Measurements from ENCODE around the gene TBXAS1.
A peak's percentile ranks its signal among the peaks of the same experiment; 100 is the strongest.

TBXAS1 gene

GRCh38 chr7:139993169-139993568 lies 164.1 kb downstream of the TBXAS1 start:
- DNase-seq (ENCODE audit: insufficient read length, low spot score) (no peak), FAIRE-seq (no peak)

DNA sequence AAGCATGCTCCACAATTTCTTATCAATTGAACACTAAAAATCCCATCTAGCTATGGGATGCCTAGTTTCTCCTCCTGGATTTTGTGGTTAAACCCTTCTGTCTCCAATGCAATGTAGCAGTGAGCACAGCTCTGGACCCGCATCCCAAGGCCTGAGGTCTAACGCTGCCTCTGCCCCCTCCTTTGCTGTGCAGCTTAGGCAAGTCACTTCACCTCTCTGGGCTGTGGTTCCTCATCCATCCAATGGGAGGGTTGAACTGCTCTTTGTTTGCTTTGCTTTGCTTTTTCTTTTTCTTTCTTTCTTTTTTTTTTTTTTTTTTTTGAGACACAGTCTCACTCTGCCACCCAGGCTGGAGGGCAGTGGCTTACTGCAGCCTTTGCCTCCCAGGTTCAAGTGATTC lies 164.5 kb downstream of the TBXAS1 start:
- DNase-seq (ENCODE audit: insufficient read length, low spot score) (no peak), FAIRE-seq (no peak)

- FAIRE-seq (no peak), DNase-seq (ENCODE audit: insufficient read length, low spot score) (no peak)
Observed at GRCh38 chr7:139994356-139994755, 165.3 kb downstream of the TBXAS1 start.

- FAIRE-seq (no peak), DNase-seq (ENCODE audit: insufficient read length, low spot score) (no peak)
Observed at GRCh38 chr7:139995017-139995915, 166.2 kb downstream of the TBXAS1 start.

DNA sequence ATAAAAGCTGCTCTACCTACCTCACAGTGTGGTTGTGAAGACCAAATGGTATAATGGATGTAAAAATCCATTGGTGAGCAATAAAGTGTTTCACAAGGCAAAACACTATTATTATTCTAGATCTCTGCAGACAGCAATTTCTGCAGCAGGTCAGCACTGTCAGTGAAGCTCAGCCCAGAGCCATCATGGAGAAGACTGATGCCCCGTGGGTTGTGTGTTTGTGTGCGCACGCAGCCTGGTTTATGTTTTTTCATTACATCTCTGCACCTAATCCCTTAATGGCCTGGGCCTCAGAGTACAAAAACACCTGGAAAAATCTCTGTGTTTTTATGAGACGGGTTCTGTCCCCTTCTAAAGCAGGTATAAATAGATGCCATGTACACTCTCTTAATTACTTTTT lies 169.5 kb downstream of the TBXAS1 start:
- DNase-seq (ENCODE audit: insufficient read length, low spot score) (no peak), FAIRE-seq (no peak)

DNA sequence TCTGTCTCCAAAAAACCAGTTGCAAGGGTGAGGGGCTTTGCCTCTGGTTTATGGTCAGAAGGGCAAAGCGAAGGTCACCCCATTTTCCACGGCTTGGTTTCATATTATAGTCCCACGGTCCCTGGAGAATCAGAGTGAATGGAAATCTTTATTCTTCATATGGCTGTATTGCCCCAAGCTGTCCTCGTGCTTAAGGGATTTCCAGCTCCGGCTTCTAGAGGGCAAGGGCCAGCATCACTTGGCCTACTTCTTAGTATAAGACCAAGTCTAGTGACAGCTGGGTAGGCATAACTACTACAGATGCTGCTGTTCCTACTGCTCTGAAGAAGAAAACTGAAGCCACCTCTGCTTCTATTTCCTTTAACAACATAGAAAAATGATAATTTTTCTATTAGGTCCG lies 170.5 kb downstream of the TBXAS1 start:
- FAIRE-seq = no peak
- no peak for DNase-seq (ENCODE audit: insufficient read length, low spot score)

GRCh38 chr7:140000666-140001268 lies 171.7 kb downstream of the TBXAS1 start:
- no peak for DNase-seq (ENCODE audit: insufficient read length, low spot score)
- FAIRE-seq = no peak

GRCh38 chr7:140003913-140004382 lies 174.9 kb downstream of the TBXAS1 start:
- FAIRE-seq = no peak
- peak; percentile 46 for DNase-seq (ENCODE audit: insufficient read length, low spot score)

GRCh38 chr7:140004672-140005071 lies 175.6 kb downstream of the TBXAS1 start:
- DNase-seq (ENCODE audit: insufficient read length, low spot score) (no peak), FAIRE-seq (no peak)

GRCh38 chr7:140005341-140005740 lies 176.3 kb downstream of the TBXAS1 start:
- FAIRE-seq (no peak), DNase-seq (ENCODE audit: insufficient read length, low spot score) (no peak)

GRCh38 chr7:140005754-140006503 lies 176.9 kb downstream of the TBXAS1 start:
- DNase-seq (ENCODE audit: insufficient read length, low spot score) = peak; percentile 22
- FAIRE-seq = no peak

- FAIRE-seq = no peak
- DNase-seq (ENCODE audit: insufficient read length, low spot score) = no peak
Observed at GRCh38 chr7:140006600-140006999, 177.5 kb downstream of the TBXAS1 start.

DNA sequence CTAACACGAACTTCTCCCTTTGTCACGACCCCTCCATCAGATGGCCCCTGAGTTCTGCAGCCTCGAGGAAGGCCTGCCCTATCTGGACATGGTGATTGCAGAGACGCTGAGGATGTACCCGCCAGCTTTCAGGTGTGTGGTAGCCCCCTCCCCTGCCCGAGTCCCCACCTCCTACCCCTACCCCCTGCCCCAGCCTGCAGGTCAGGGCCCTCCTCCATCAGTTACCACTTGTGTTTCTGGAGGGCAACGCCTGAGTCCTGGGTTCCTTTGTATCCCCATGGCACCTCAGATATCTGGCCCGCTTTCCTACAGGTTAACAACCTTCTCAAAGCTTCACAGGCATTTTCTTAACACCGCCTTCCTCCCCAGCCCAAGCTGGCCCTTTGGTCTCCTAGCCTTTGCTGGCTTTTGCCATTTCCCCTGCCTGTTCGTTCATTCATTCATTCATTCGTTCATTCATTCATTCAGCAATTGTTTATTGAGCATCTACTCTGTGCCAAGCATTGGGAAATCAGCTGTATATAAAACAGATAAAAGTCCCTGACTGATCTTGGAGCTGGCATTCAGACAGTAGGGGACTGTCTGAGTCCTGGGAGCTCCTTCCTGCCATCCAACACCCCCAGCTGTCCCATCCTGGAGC lies 178.1 kb downstream of the TBXAS1 start:
- FAIRE-seq = no peak

DNA sequence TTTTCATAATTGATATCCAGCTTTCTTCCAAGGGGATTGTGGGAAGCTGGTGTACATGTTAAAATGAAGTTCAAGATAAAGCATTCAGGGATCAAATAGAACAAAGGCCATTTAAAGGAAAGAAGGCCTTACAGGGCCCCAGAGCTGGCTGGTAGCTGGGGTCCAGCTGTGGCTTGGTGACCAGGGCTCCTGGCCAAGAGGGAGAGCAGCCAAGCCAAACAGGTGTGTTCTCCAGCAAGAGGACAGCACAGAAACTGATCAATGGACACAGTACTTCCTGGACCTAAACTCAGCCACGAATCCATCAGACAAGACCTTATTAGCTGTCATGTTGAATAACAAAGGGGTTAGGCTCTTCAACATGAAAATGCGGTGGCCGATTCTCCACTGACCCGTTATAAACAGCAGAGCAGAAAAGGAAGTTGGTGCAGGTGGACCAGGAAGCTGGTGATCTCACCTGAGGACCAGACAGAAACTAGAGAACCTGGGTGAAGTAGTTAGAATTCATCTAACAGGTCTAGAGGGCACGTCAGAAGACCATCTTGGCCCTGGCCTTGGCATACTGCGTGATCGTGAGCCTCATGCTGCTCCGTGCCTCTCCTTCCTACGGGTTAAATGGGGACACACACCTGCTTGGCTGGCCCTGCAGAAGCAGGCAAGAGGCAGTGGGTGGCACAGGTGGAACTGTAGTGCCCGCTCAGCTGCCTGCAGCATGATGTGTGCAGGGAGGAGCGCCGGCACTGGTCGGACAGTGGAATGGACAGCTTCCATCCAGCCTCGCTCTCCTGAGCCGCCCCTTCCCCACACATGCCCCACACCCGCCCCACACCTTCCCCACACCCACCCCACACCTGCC lies 179.9 kb downstream of the TBXAS1 start:
- DNase-seq (ENCODE audit: insufficient read length, low spot score) (no peak), FAIRE-seq (no peak)

More for the DNA sequence above, 178.1 kb downstream of the TBXAS1 start:
- DNase-seq (ENCODE audit: insufficient read length, low spot score) = no peak

DNA sequence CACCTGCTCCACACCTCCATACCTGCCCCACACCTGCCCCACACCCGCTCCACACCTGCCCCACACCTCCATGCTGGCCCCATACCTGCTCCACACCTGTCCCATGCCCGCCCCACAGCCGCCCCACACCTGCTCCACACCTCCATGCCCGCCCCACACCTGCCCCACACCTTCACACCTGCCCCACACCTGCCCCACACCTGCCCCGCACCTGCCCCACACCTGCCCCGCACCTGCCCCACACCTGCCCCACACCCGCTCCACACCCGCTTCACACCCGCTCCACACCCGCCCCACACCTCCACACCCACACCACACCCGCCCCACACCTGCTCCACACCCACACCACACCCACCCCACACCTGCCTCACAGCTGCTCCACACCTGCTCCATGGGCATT lies 180.7 kb downstream of the TBXAS1 start:
- FAIRE-seq (no peak), DNase-seq (ENCODE audit: insufficient read length, low spot score) (no peak)

GRCh38 chr7:140010194-140010895 lies 181.3 kb downstream of the TBXAS1 start:
- FAIRE-seq = no peak
- DNase-seq (ENCODE audit: insufficient read length, low spot score) = no peak

DNA sequence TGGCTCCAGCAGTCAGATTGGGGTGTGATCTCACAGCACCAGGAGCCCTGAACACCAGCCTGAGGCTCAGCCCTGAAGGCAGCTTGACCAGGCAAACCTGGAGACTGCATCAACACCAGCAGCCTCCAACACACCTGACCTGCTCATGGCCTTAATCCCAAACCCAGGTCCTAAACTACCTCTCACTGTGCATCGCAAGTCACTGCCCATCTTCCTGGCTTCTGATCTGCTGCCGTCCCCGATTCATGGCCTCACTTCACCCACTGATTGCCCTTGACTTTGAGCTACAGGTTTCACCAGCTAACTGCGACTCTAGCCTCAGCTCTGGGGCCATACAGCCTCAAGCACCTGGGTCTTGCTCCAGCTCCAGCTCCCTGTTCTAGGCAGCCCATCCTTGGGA lies 184.6 kb downstream of the TBXAS1 start:
- DNase-seq (ENCODE audit: insufficient read length, low spot score) (no peak), FAIRE-seq (no peak)

- FAIRE-seq = no peak
- DNase-seq (ENCODE audit: insufficient read length, low spot score) = no peak
Observed at GRCh38 chr7:140014123-140014522, 185.1 kb downstream of the TBXAS1 start.

DNA sequence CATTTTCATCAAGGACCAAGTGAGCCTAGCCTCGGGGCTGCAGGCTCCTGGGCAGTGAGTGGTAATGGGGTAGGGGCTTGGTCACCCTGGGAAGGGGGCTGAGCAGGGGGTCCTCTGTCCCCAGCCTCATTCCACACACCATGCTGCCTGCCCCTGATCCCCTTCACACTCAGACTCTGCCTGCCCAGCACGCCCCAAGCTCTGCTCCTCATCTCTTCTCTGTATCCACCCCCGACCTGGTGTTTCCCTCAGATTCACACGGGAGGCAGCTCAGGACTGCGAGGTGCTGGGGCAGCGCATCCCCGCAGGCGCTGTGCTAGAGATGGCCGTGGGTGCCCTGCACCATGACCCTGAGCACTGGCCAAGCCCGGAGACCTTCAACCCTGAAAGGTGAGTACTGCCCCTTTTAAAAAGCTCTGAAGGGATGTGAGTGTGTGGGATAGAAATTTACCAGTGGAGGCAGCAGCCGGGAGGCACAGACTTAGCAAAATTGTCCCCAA lies 186.5 kb downstream of the TBXAS1 start:
- FAIRE-seq (no peak), DNase-seq (ENCODE audit: insufficient read length, low spot score) (no peak)

Measured in HTR-8/SVneo (cell line).